SIG-M5 treated with dmso at 0.1 percent for 504 hours (cell line): ENCODE measurements around the gene CSF3R.

Experiments used
- DNase-seq: peaks from one replicate; lab custom pipeline; 2025; ENCODE audit not compliant: unreplicated experiment; lab: John Stamatoyannopoulos, UW

CSF3R gene

GRCh38 chr1:36463463-36463802 lies 19.3 kb downstream of the CSF3R start:
- no peak for DNase-seq

- peak; percentile 6 for DNase-seq
These were observed 23.8 kb downstream of the CSF3R start for GRCh38 chr1:36458910-36459309.

GRCh38 chr1:36457691-36458090 lies 25.0 kb downstream of the CSF3R start:
- DNase-seq, result peak; percentile 41

- DNase-seq, result no peak
These were observed 26.3 kb downstream of the CSF3R start for GRCh38 chr1:36456391-36456928.

GRCh38 chr1:36455386-36455785 lies 27.3 kb downstream of the CSF3R start:
- no peak for DNase-seq

GRCh38 chr1:36453600-36454388 lies 28.9 kb downstream of the CSF3R start:
- no peak for DNase-seq

- DNase-seq, result no peak
These were observed 29.7 kb downstream of the CSF3R start for GRCh38 chr1:36453051-36453450.

GRCh38 chr1:36450919-36451305 lies 31.8 kb downstream of the CSF3R start:
- DNase-seq, result no peak

- peak; percentile 87 for DNase-seq
These were observed 32.3 kb downstream of the CSF3R start, which contains the start of gene OSCP1 for GRCh38 chr1:36450270-36450918. OSCP1 (minus strand) TSS chr1:36450451; CDS start chr1:36450369, 82 bp downstream.

GRCh38 chr1:36448530-36449056 lies 34.1 kb downstream of the CSF3R start:
- no peak for DNase-seq

- DNase-seq, result no peak
These were observed 35.3 kb downstream of the CSF3R start for GRCh38 chr1:36447450-36447849.

GRCh38 chr1:36446746-36447145 lies 36.0 kb downstream of the CSF3R start:
- DNase-seq, result peak; percentile 50

- peak; percentile 69 for DNase-seq
These were observed 36.4 kb downstream of the CSF3R start for GRCh38 chr1:36446271-36446670.

GRCh38 chr1:36443297-36443696 lies 39.4 kb downstream of the CSF3R start:
- no peak for DNase-seq

GRCh38 chr1:36442337-36442736 lies 40.4 kb downstream of the CSF3R start:
- DNase-seq, result no peak

GRCh38 chr1:36440646-36441045 lies 42.1 kb downstream of the CSF3R start:
- no peak for DNase-seq

- DNase-seq, result no peak
These were observed 42.7 kb downstream of the CSF3R start for GRCh38 chr1:36440044-36440443.

GRCh38 chr1:36438715-36439114 lies 44.0 kb downstream of the CSF3R start:
- DNase-seq, result no peak

- DNase-seq, result peak; percentile 25
These were observed 45.9 kb downstream of the CSF3R start for GRCh38 chr1:36436821-36437220.

GRCh38 chr1:36433102-36433501 lies 49.6 kb downstream of the CSF3R start:
- no peak for DNase-seq

GRCh38 chr1:36432616-36433015 lies 50.1 kb downstream of the CSF3R start:
- no peak for DNase-seq

GRCh38 chr1:36425791-36426190 lies 56.9 kb downstream of the CSF3R start:
- DNase-seq, result no peak
